ENCODE results near the gene ARNT2. TPM values are rescaled to one million over a fixed set of nuclear protein-coding genes. Genes with fewer than 3 reads are reported as not detected.

Gene ARNT2
- polyA plus RNA-seq, 2 of the 4 experiments (the other 2 are of a cell fraction), result 8.9 to 17.0 TPM

DNA sequence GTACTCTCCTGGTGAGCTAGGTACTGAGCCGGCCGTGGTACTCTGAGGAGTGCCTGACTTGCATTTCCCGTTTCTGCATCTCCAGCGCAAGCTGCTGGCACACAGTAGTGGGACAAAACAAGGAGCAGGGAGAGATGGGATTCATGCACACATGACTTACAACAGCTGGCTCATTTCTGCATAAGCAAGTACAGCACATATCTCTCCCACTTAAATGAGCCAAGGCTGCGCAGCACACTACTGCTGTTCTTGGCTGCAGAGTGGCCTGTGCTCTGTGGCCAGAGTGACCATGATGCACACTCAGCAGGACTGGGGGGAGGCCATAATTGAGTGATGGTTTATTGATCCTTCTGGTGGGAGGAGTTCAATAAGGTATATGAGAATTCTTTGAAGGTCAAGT lies 231.8 kb downstream of the ARNT2 start:
- 83% methylated on average over 5 of the region's 5 CpGs for WGBS (ENCODE audit: missing lambda C conversion rate)
- Histone ChIP-seq H3K4me3 (no peak overlapping the region), H3K4me1 (no peaks in the 10 kb centered on the region), H3K27ac (no peak overlapping the region), H3K4me2 (no peak overlapping the region), H3K9me3 (peaks cover 7% of the 10 kb centered on the region)
- CTCF ChIA-PET, result interaction anchor here (1.1 to 1.8 kb wide), 5 partner anchors 10 to 69 kb away, joined by 3 to 6 read pairs (median 4); no protein-coding TSS in a partner anchor
- ATAC-seq (no peak), DNase-seq (ENCODE audit: low read depth in 1 of 2, low spot score in 1 of 2) (no peak), FAIRE-seq (no peak)
- TF ChIP-seq HOXB5 (CRISPR knock-in tag; IDR thresholded peaks at IDR 0.05), result no peak
- TF ChIP-seq POLR2A (IDR thresholded peaks at IDR 0.05; ENCODE audit: low read length), result no peak
- TF ChIP-seq TFCP2L1 (CRISPR knock-in tag; IDR thresholded peaks at IDR 0.05), result no peak
- no peak for TF ChIP-seq FOXS1 (CRISPR knock-in tag; IDR thresholded peaks at IDR 0.05)
- no peak for TF ChIP-seq RFX5 (IDR thresholded peaks at IDR 0.05)
- TF ChIP-seq, protein P1, sequence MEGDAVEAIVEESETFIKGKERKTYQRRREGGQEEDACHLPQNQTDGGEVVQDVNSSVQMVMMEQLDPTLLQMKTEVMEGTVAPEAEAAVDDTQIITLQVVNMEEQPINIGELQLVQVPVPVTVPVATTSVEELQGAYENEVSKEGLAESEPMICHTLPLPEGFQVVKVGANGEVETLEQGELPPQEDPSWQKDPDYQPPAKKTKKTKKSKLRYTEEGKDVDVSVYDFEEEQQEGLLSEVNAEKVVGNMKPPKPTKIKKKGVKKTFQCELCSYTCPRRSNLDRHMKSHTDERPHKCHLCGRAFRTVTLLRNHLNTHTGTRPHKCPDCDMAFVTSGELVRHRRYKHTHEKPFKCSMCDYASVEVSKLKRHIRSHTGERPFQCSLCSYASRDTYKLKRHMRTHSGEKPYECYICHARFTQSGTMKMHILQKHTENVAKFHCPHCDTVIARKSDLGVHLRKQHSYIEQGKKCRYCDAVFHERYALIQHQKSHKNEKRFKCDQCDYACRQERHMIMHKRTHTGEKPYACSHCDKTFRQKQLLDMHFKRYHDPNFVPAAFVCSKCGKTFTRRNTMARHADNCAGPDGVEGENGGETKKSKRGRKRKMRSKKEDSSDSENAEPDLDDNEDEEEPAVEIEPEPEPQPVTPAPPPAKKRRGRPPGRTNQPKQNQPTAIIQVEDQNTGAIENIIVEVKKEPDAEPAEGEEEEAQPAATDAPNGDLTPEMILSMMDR (IDR thresholded peaks at IDR 0.05), result no peak
- TF ChIP-seq NFE2L2 (conservative IDR thresholded peaks at IDR 0.05; ENCODE audit: low read length), result no peak
- no peak for TF ChIP-seq NR3C1 (IDR thresholded peaks at IDR 0.05)
- POLR2A ChIA-PET, result no interaction called here

DNA sequence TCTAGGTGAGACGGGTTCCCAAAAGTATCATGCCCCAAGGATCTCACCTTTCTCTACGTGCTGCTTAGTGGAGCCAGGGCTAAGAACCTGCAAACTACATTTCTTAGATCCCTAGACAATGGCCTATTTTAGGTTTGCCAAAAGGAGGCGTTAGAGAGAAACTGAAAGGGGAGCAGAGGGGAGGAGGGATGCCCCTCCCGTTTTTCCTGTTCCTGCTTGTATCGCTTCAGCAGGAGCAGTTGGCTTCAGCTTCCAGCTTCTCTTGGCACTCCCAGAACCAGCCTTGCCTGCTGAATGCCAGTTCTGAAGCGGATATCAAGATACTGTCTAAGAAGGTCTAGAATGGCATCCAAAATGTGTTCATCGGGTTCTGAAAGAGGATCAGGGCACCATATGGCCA lies 232.5 kb downstream of the ARNT2 start:
- POLR2A ChIA-PET, result no interaction called here
- CTCF ChIA-PET, result interaction anchor here (1.1 to 1.8 kb wide), 2 partner anchors 15 to 69 kb away, joined by 3 to 6 read pairs; no protein-coding TSS in a partner anchor

DNA sequence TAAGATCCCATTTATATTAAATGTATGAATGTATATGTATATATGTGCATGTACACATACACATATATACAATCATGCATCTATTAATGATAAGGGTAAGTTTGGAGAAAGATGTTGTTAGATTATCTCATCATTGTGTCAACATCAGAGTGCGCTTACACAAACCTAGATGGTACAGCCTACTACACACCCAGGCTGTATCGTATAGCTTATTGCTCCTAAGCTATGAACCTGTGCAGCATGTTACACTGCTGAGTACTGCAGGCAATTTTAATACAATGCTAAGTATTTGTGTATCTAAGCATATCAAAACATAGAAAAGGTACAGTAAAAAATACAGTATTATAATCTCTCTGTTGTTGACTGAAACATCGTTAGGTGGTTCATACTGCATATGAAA lies 233.6 kb downstream of the ARNT2 start:
- no peak for TF ChIP-seq FOXS1 (CRISPR knock-in tag; IDR thresholded peaks at IDR 0.05)
- TF ChIP-seq HOXB5 (CRISPR knock-in tag; IDR thresholded peaks at IDR 0.05), result no peak
- TF ChIP-seq POLR2A (IDR thresholded peaks at IDR 0.05; ENCODE audit: low read length), result no peak
- TF ChIP-seq TFCP2L1 (CRISPR knock-in tag; IDR thresholded peaks at IDR 0.05), result no peak
- TF ChIP-seq CEBPB (IDR thresholded peaks at IDR 0.05), result no peak
- TF ChIP-seq, protein P1 (IDR thresholded peaks at IDR 0.05), result no peak
- TF ChIP-seq, protein P2, sequence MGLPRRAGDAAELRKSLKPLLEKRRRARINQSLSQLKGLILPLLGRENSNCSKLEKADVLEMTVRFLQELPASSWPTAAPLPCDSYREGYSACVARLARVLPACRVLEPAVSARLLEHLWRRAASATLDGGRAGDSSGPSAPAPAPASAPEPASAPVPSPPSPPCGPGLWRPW (IDR thresholded peaks at IDR 0.05), result no peak
- TF ChIP-seq NPAS2 (CRISPR knock-in tag; IDR thresholded peaks at IDR 0.05; ENCODE audit: borderline replicate concordance), result no peak
- TF ChIP-seq JUN (IDR thresholded peaks at IDR 0.05), result no peak
- TF ChIP-seq, protein P3, sequence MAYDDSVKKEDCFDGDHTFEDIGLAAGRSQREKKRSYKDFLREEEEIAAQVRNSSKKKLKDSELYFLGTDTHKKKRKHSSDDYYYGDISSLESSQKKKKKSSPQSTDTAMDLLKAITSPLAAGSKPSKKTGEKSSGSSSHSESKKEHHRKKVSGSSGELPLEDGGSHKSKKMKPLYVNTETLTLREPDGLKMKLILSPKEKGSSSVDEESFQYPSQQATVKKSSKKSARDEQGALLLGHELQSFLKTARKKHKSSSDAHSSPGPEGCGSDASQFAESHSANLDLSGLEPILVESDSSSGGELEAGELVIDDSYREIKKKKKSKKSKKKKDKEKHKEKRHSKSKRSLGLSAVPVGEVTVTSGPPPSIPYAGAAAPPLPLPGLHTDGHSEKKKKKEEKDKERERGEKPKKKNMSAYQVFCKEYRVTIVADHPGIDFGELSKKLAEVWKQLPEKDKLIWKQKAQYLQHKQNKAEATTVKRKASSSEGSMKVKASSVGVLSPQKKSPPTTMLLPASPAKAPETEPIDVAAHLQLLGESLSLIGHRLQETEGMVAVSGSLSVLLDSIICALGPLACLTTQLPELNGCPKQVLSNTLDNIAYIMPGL (CRISPR knock-in tag; IDR thresholded peaks at IDR 0.05; ENCODE audit: borderline replicate concordance), result no peak
- TF ChIP-seq EHMT2 (IDR thresholded peaks at IDR 0.05; ENCODE audit: low read depth), result no peak
- no peak for TF ChIP-seq KDM5A (IDR thresholded peaks at IDR 0.05)
- Histone ChIP-seq H3K4me1 (no peaks in the 10 kb centered on the region), H3K4me2 (no peak overlapping the region), H3K9me3 (peaks cover 13% of the 10 kb centered on the region), H3K27ac (no peak overlapping the region), H3K4me3 (no peak overlapping the region)
- ChIA-PET POLR2A (no interaction called here), CTCF (no interaction called here)
- no peak for ATAC-seq
- FAIRE-seq, result no peak
- 52% methylated on average over 3 of the region's 3 CpGs for WGBS (ENCODE audit: missing lambda C conversion rate)
- no peak for DNase-seq (ENCODE audit: low read depth in 1 of 2, low spot score in 1 of 2)

More for the DNA sequence above, 232.5 kb downstream of the ARNT2 start:
- Histone ChIP-seq H3K4me2 (no peak overlapping the region), H3K27ac (no peak overlapping the region), H3K4me1 (no peaks in the 10 kb centered on the region), H3K9me3 (peaks cover 13% of the 10 kb centered on the region), H3K4me3 (no peak overlapping the region)
- 44% methylated on average over 7 of the region's 7 CpGs for WGBS (ENCODE audit: missing lambda C conversion rate)
- TF ChIP-seq HOXB13 (CRISPR knock-in tag; IDR thresholded peaks at IDR 0.05; ENCODE audit: low read depth), result no peak
- no peak for TF ChIP-seq ZC3H11A (IDR thresholded peaks at IDR 0.05)
- no peak for TF ChIP-seq SMC3 (IDR thresholded peaks at IDR 0.05)
- TF ChIP-seq FOXS1 (CRISPR knock-in tag; IDR thresholded peaks at IDR 0.05), result no peak
- no peak for TF ChIP-seq CHD4 (IDR thresholded peaks at IDR 0.05; ENCODE audit: borderline replicate concordance)
- TF ChIP-seq, protein P3 (CRISPR knock-in tag; IDR thresholded peaks at IDR 0.05; ENCODE audit: borderline replicate concordance), result no peak
- FAIRE-seq (no peak), DNase-seq (ENCODE audit: low read depth in 1 of 2, low spot score in 1 of 2) (peak in 1 of 2 experiments; percentile 18), ATAC-seq (peak in 1 of 2 experiments; percentile 58; a peak in 2 of 6 replicates)

Data from A549 (cell line).